ENCODE results near the gene PALM. TPM values are rescaled to one million over a fixed set of nuclear protein-coding genes. Genes with fewer than 3 reads are reported as not detected.

PALM gene
- total RNA-seq, 1 experiment from 2014 or later: 43.7 TPM

- H4K20me1 ChIP-seq (ENCODE audit: insufficient read depth): no peaks in the 10 kb centered on the region
- RAD21 ChIA-PET (ENCODE audit: low non-redundant PET in 1 of 2, low total read pairs in 2 of 2, uncharacterized antibody in 2 of 2, unreplicated experiment in 2 of 2): interaction anchor here in 1 of 2 experiments (0.7 kb wide), 1 partner anchor 170 kb away, joined by 3 read pairs; no protein-coding TSS in a partner anchor
- no peak overlapping the region for H3K9ac ChIP-seq (ENCODE audit: low read length)
- no peaks in the 10 kb centered on the region for H3K9me2 ChIP-seq (ENCODE audit: insufficient read depth)
- H3K27me3 ChIP-seq (ENCODE audit: insufficient read depth, low read length): no peaks in the 10 kb centered on the region
- DNase-seq (ENCODE audit: low read depth, low spot score): peak; percentile 73
- no peaks in the 10 kb centered on the region; a peak in 1 of 4 replicates for H3K9me3 ChIP-seq (ENCODE audit: control insufficient read depth in 1 of 2, insufficient read depth in 1 of 2, low read depth in 1 of 2, low read length in 2 of 2)
- H3K4me1 ChIP-seq (ENCODE audit: control insufficient read depth in 1 of 2, insufficient read depth in 2 of 2, low read length in 2 of 2): peaks cover 23 to 34% of the 10 kb centered on the region in 2 experiments
- H3K36me3 ChIP-seq (ENCODE audit: control insufficient read depth in 1 of 2, insufficient read depth in 2 of 2, low read length in 2 of 2): peaks cover 0 to 34% of the 10 kb centered on the region in 2 experiments; a peak in 2 of 4 replicates
- TF ChIP-seq SP1 (IDR thresholded peaks at IDR 0.05; ENCODE audit: low read depth): peak; percentile 70; the same call in 1 of the 2 replicates
- TF ChIP-seq ELF1 (IDR thresholded peaks at IDR 0.05; ENCODE audit: borderline replicate concordance, low read depth): no peak
- H3K4me3 ChIP-seq (replicated peaks in 1 of 2; ENCODE audit: low read depth in 1 of 2, low read length in 2 of 2): no peak overlapping the region
- BruUV-seq (replicated peaks): no TSS peak
- no peak overlapping the region for H3K27ac ChIP-seq (ENCODE audit: low read depth, low read length)
- CTCF ChIA-PET: no interaction called here
- H3K4me2 ChIP-seq (ENCODE audit: low read length): no peak overlapping the region
- POLR2A ChIA-PET: interaction anchor here (1.2 kb wide), 1 partner anchor 14 kb away, joined by 3 read pairs; no protein-coding TSS in a partner anchor
- no peak overlapping the region for H2AFZ ChIP-seq (ENCODE audit: low read depth, low read length, poor library complexity, severe bottlenecking)
- H3K79me2 ChIP-seq (ENCODE audit: insufficient read depth, low read length): peaks cover 42% of the 10 kb centered on the region
- intact Hi-C loops (cut with micrococcal nuclease): no loop called here
- ATAC-seq: peak; percentile 32
Measured at GRCh38 chr19:756236-756635, 47.5 kb downstream of the PALM start.

DNA sequence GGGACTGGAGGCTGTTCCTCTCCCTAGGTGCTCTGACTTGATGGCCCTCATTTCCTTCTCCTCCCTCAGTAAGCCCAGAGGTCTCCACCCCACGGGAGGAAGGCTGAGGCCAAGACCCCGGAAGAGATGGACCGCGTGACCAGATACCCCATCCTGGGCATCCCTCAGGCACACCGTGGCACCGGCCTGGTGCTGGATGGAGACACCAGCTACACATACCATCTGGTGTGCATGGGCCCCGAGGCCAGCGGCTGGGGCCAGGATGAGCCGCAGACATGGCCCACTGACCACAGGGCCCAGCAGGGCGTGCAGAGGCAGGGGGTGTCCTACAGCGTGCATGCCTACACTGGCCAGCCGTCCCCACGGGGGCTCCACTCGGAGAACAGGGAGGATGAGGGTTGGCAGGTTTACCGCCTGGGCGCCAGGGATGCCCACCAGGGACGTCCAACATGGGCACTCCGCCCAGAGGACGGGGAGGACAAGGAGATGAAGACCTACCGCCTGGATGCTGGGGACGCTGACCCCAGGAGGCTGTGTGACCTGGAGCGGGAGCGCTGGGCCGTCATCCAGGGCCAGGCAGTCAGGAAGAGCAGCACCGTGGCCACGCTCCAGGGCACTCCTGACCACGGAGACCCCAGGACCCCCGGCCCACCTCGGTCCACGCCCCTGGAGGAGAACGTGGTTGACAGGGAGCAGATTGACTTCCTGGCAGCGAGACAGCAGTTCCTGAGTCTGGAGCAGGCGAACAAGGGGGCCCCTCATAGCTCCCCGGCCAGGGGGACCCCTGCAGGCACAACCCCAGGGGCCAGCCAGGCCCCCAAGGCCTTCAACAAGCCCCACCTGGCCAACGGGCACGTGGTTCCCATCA, 48.3 kb downstream of the PALM start:
- no peak for DNase-seq (ENCODE audit: low read depth, low spot score)
- Histone ChIP-seq H3K4me2 (ENCODE audit: low read length) (no peak overlapping the region), H3K9ac (ENCODE audit: low read length) (no peak overlapping the region), H3K27ac (ENCODE audit: low read depth, low read length) (no peak overlapping the region), H3K4me1 (ENCODE audit: control insufficient read depth in 1 of 2, insufficient read depth in 2 of 2, low read length in 2 of 2) (peaks cover 19 to 26% of the 10 kb centered on the region in 2 experiments), H3K9me3 (ENCODE audit: control insufficient read depth in 1 of 2, insufficient read depth in 1 of 2, low read depth in 1 of 2, low read length in 2 of 2) (peaks cover 0 to 4% of the 10 kb centered on the region in 2 experiments; a peak in 1 of 4 replicates), H3K79me2 (ENCODE audit: insufficient read depth, low read length) (peaks cover 39% of the 10 kb centered on the region), H3K9me2 (ENCODE audit: insufficient read depth) (no peaks in the 10 kb centered on the region), H3K36me3 (ENCODE audit: control insufficient read depth in 1 of 2, insufficient read depth in 2 of 2, low read length in 2 of 2) (peaks cover 3 to 39% of the 10 kb centered on the region in 2 experiments; a peak in 3 of 4 replicates), H4K20me1 (ENCODE audit: insufficient read depth) (no peaks in the 10 kb centered on the region), H3K4me3 (replicated peaks in 1 of 2; ENCODE audit: low read depth in 1 of 2, low read length in 2 of 2) (no peak overlapping the region), H2AFZ (ENCODE audit: low read depth, low read length, poor library complexity, severe bottlenecking) (no peak overlapping the region), H3K27me3 (ENCODE audit: insufficient read depth, low read length) (no peaks in the 10 kb centered on the region)
- ChIA-PET POLR2A (no interaction called here), RAD21 (ENCODE audit: low non-redundant PET in 1 of 2, low total read pairs in 2 of 2, uncharacterized antibody in 2 of 2, unreplicated experiment in 2 of 2) (no interaction called here), CTCF (no interaction called here)
- TF ChIP-seq YY1 (IDR thresholded peaks at IDR 0.05; ENCODE audit: extremely low read depth, insufficient replicate concordance, low read depth, low read length) (no peak), EZH2 (IDR thresholded peaks at IDR 0.05) (no peak), TCF7L2 (IDR thresholded peaks at IDR 0.05; ENCODE audit: borderline replicate concordance, extremely low read depth, insufficient read depth, insufficient read length) (no peak), SIN3A (IDR thresholded peaks at IDR 0.05; ENCODE audit: low read depth) (no peak), FOSL1 (IDR thresholded peaks at IDR 0.05; ENCODE audit: low read depth) (no peak), ZBTB33 (IDR thresholded peaks at IDR 0.05; ENCODE audit: extremely low read depth, insufficient replicate concordance, low read length) (no peak), CEBPB (IDR thresholded peaks at IDR 0.05; ENCODE audit: low read depth) (no peak), POLR2AphosphoS5 (IDR thresholded peaks at IDR 0.05; ENCODE audit: low read depth, low read length) (no peak), EZH2phosphoT487 (IDR thresholded peaks at IDR 0.05; ENCODE audit: borderline replicate concordance) (no peak), CBX3 (IDR thresholded peaks at IDR 0.05; ENCODE audit: low read depth) (no peak)
- TF ChIP-seq, protein P1, sequence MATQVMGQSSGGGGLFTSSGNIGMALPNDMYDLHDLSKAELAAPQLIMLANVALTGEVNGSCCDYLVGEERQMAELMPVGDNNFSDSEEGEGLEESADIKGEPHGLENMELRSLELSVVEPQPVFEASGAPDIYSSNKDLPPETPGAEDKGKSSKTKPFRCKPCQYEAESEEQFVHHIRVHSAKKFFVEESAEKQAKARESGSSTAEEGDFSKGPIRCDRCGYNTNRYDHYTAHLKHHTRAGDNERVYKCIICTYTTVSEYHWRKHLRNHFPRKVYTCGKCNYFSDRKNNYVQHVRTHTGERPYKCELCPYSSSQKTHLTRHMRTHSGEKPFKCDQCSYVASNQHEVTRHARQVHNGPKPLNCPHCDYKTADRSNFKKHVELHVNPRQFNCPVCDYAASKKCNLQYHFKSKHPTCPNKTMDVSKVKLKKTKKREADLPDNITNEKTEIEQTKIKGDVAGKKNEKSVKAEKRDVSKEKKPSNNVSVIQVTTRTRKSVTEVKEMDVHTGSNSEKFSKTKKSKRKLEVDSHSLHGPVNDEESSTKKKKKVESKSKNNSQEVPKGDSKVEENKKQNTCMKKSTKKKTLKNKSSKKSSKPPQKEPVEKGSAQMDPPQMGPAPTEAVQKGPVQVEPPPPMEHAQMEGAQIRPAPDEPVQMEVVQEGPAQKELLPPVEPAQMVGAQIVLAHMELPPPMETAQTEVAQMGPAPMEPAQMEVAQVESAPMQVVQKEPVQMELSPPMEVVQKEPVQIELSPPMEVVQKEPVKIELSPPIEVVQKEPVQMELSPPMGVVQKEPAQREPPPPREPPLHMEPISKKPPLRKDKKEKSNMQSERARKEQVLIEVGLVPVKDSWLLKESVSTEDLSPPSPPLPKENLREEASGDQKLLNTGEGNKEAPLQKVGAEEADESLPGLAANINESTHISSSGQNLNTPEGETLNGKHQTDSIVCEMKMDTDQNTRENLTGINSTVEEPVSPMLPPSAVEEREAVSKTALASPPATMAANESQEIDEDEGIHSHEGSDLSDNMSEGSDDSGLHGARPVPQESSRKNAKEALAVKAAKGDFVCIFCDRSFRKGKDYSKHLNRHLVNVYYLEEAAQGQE (IDR thresholded peaks at IDR 0.05; ENCODE audit: low read depth): no peak
- no peak for ATAC-seq
- intact Hi-C loops (cut with micrococcal nuclease): no loop called here
- TSS peak; percentile 24 for BruUV-seq (replicated peaks)
